Measurements from ENCODE around the gene AP5S1. TPM values are rescaled to one million over a fixed set of nuclear protein-coding genes. Genes with fewer than 3 reads are reported as not detected.

Gene AP5S1
- polyA plus RNA-seq, 1 of the 3 experiments (the other 2 are of a cell fraction) = 10.3 TPM

DNA sequence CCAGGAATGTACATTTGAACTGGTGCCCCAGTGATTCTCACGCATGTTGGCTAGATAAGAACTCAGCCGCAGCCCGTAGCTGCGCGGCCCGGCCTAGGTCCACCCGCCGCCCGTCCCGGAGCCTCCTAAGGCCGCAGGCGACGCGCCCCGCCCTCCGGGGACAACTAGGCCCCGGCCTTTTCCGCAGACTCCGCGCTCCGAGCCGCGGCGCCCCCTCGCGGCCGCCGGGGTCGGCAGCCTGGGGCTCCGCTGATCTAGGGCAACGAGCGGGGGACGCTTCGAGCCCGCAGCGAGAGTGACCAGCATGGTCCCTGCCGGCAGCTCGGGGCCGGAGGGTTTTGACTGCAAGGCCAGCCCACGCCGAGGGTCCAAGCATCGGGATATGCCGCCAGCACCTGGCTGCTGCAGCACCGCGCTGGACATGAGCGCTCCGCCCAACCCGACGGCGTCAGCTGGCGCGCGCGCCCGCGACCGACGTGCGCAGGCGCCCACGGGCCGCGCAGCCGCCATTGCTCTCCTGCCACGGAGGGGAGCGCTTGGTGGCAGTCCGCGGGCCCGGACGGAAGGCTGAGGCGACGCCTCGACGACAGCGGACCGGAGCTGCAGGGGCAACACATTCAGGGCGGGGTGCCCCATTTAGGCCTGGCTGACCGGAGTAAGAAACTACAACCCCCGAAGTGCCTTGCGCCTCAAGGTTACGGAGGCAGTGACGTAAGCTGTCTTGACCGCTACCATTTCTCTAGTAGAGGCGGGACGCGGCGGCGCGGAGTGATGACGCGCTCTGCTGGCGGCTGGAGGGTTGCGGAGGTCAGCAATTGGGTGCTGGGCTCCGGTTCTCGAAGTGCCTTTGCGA is at the start of gene AP5S1 (continued):
- peak; percentile 61; the same call in 1 of the 2 replicates for TF ChIP-seq SIN3A (IDR thresholded peaks at IDR 0.05; ENCODE audit: borderline replicate concordance, low read depth, low read length)
- TF ChIP-seq SMC3 (IDR thresholded peaks at IDR 0.05; ENCODE audit: low read depth, low read length) = peak; percentile 73
- 0 out of 2 replicates have a peak, but pooled peaks have one; percentile 39 for TF ChIP-seq ELF1 (IDR thresholded peaks at IDR 0.05)
- TF ChIP-seq TAF1 (IDR thresholded peaks at IDR 0.05; ENCODE audit: borderline replicate concordance, low read depth, low read length) = peak; percentile 66; the same call in 1 of the 2 replicates

DNA sequence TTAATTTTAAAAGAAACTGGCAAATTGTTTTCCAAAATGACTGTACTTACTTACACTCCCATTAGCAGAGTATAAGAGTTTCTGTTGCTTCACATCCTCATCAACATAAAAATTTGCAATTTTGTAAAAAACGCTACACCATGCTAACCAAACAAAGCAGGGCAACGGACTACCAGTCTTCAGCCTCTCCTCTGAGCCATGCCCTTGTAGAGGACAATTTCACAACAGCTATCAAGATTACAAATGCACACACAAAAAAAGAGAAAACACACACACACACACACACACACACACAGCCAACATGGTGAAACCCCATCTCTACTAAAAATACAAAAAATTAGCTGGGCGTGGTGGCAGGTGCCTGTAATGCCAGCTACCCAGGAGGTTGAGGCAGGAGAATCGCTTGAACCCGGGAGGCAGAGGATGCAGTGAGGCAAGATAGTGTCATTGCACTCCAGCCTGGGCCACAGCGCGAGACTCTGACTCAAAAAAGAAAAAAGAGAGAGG is 48.7 kb upstream of the AP5S1 start:
- CTCF ChIA-PET = interaction anchor here (0.9 to 4.3 kb wide), 5 partner anchors 10 to 97 kb away, joined by 3 to 47 read pairs (median 5); partner anchors contain the start of gene SPEF1
- POLR2A ChIA-PET = no interaction called here
- WGBS (ENCODE audit: low lambda C conversion rate) = 82% methylated on average over 7 of the region's 7 CpGs

More for the DNA sequence above, 48.7 kb upstream of the AP5S1 start:
- Histone ChIP-seq H4K20me1 (ENCODE audit: insufficient read depth) (no peaks in the 10 kb centered on the region), H3K4me1 (ENCODE audit: control insufficient read depth in 1 of 2, insufficient read depth in 2 of 2, low read depth in 1 of 2, low read length in 1 of 2) (peaks cover 4 to 11% of the 10 kb centered on the region in 2 experiments; a peak in 2 of 4 replicates), H3K9me3 (no peaks in the 10 kb centered on the region), H3K27ac (ENCODE audit: low read depth in 2 of 2, low read length in 1 of 2) (no peak overlapping the region), H3K4me2 (no peak overlapping the region), H3F3A (replicated peaks; ENCODE audit: insufficient read depth) (peaks cover 17% of the 10 kb centered on the region), H3K9me2 (no peaks in the 10 kb centered on the region), H3K27me3 (ENCODE audit: insufficient read depth) (no peaks in the 10 kb centered on the region), H2AFZ (ENCODE audit: low read depth) (no peak overlapping the region), H3K36me3 (replicated peaks in 1 of 2; ENCODE audit: control insufficient read depth in 1 of 2, insufficient read depth in 2 of 2, low read length in 1 of 2) (no peaks in the 10 kb centered on the region), H3K4me3 (ENCODE audit: low read depth in 2 of 2, low read length in 1 of 2) (no peak overlapping the region), H3K79me2 (ENCODE audit: insufficient read depth) (peaks cover 9% of the 10 kb centered on the region; the same call in 1 of the 2 replicates), H3K9ac (no peak overlapping the region)
- TF ChIP-seq NFIC (IDR thresholded peaks at IDR 0.05; ENCODE audit: borderline replicate concordance) = no peak
- no peak for TF ChIP-seq FOXJ3 (CRISPR knock-in tag; IDR thresholded peaks at IDR 0.05)
- no peak for TF ChIP-seq GABPA (IDR thresholded peaks at IDR 0.05; ENCODE audit: low read depth)
- TF ChIP-seq YY1 (IDR thresholded peaks at IDR 0.05; ENCODE audit: low read depth) = no peak
- TF ChIP-seq FOXM1 (IDR thresholded peaks at IDR 0.05; ENCODE audit: low read depth) = no peak
- TF ChIP-seq MEF2A (IDR thresholded peaks at IDR 0.05; ENCODE audit: borderline replicate concordance, low read depth) = no peak
- no peak for TF ChIP-seq RCOR1 (IDR thresholded peaks at IDR 0.05; ENCODE audit: low read length)
- no peak for TF ChIP-seq RXRA (IDR thresholded peaks at IDR 0.05; ENCODE audit: borderline replicate concordance, low read depth)
- no peak for TF ChIP-seq POLR2AphosphoS5 (IDR thresholded peaks at IDR 0.05; ENCODE audit: low read depth, low read length)
- no peak for TF ChIP-seq EP300 (IDR thresholded peaks at IDR 0.05; ENCODE audit: borderline replicate concordance in 1 of 2, low read depth in 1 of 2, low read length in 1 of 2)
- TF ChIP-seq, protein P1, sequence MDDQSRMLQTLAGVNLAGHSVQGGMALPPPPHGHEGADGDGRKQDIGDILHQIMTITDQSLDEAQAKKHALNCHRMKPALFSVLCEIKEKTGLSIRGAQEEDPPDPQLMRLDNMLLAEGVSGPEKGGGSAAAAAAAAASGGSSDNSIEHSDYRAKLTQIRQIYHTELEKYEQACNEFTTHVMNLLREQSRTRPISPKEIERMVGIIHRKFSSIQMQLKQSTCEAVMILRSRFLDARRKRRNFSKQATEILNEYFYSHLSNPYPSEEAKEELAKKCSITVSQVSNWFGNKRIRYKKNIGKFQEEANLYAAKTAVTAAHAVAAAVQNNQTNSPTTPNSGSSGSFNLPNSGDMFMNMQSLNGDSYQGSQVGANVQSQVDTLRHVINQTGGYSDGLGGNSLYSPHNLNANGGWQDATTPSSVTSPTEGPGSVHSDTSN (IDR thresholded peaks at IDR 0.05) = no peak
- no peak for TF ChIP-seq JUND (IDR thresholded peaks at IDR 0.05)
- TF ChIP-seq TAF1 (IDR thresholded peaks at IDR 0.05; ENCODE audit: borderline replicate concordance, low read depth, low read length) = no peak
- TF ChIP-seq CHD2 (IDR thresholded peaks at IDR 0.05; ENCODE audit: low read length, partially characterized antibody) = no peak
- no peak for TF ChIP-seq RFX5 (IDR thresholded peaks at IDR 0.05; ENCODE audit: low read length)
- no peak for TF ChIP-seq MXI1 (IDR thresholded peaks at IDR 0.05; ENCODE audit: low read depth, low read length)
- TF ChIP-seq, protein P2, sequence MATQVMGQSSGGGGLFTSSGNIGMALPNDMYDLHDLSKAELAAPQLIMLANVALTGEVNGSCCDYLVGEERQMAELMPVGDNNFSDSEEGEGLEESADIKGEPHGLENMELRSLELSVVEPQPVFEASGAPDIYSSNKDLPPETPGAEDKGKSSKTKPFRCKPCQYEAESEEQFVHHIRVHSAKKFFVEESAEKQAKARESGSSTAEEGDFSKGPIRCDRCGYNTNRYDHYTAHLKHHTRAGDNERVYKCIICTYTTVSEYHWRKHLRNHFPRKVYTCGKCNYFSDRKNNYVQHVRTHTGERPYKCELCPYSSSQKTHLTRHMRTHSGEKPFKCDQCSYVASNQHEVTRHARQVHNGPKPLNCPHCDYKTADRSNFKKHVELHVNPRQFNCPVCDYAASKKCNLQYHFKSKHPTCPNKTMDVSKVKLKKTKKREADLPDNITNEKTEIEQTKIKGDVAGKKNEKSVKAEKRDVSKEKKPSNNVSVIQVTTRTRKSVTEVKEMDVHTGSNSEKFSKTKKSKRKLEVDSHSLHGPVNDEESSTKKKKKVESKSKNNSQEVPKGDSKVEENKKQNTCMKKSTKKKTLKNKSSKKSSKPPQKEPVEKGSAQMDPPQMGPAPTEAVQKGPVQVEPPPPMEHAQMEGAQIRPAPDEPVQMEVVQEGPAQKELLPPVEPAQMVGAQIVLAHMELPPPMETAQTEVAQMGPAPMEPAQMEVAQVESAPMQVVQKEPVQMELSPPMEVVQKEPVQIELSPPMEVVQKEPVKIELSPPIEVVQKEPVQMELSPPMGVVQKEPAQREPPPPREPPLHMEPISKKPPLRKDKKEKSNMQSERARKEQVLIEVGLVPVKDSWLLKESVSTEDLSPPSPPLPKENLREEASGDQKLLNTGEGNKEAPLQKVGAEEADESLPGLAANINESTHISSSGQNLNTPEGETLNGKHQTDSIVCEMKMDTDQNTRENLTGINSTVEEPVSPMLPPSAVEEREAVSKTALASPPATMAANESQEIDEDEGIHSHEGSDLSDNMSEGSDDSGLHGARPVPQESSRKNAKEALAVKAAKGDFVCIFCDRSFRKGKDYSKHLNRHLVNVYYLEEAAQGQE (IDR thresholded peaks at IDR 0.05; ENCODE audit: low read depth, low read length) = no peak
- TF ChIP-seq, protein P3, sequence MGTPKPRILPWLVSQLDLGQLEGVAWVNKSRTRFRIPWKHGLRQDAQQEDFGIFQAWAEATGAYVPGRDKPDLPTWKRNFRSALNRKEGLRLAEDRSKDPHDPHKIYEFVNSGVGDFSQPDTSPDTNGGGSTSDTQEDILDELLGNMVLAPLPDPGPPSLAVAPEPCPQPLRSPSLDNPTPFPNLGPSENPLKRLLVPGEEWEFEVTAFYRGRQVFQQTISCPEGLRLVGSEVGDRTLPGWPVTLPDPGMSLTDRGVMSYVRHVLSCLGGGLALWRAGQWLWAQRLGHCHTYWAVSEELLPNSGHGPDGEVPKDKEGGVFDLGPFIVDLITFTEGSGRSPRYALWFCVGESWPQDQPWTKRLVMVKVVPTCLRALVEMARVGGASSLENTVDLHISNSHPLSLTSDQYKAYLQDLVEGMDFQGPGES (IDR thresholded peaks at IDR 0.05; ENCODE audit: low read depth, low read length) = no peak
- TF ChIP-seq TEAD4 (IDR thresholded peaks at IDR 0.05; ENCODE audit: borderline replicate concordance, insufficient read depth) = no peak
- TF ChIP-seq NRF1 (IDR thresholded peaks at IDR 0.05; ENCODE audit: low read depth, low read length) = no peak
- no peak for DNase-seq

Data from SK-N-SH (cell line).